HG02763 (cell line): ENCODE measurements around the gene PPP6R1.
"Not testable (repeated sequence)": the region's sequence is repeated elsewhere in the genome, so short reads cannot be mapped to it uniquely, and the experiment has no call there.

Experiments
- ATAC-seq: cut with Tn5 transposase; IDR thresholded peaks from one replicate; pipeline ENCODE4 v1.9.1; 2021; ENCODE audit warnings: mild to moderate bottlenecking, moderate library complexity; ENCODE audit not compliant: unreplicated experiment

The PPP6R1 gene

DNA sequence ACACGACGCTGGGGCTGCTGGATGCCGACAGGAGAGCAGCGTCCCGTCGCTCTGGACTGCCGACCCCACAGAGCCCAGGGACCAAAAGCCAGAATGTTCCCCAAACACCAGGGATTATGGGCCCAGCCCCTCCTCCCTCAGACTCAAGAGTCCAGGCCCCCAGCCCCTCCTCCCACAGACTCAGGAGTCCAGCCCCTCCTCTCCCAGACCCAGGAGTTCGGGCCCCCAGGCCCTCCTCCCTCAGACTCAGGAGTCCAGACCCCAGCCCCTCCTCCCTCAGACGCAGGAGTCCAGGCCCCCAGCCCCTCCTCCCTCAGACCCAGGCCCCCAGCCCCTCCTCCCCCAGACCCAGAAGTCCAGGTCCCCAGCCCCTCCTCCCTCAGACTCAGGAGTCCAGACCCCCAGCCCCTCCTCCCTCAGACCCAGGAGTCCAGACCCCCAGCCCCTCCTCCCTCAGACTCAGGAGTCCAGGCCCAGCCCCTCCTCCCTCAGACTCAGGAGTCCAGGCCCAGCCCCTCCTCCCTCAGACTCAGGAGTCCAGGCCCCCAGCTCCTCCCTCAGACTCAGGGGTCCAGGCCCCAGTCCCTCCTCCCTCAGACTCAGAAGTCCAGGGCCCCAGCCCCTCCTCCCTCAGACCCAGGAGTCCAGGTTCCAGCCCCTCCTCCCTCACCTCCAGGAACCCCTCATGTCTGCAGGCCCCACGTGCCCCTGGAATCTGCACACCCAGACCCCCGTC, 34.0 kb downstream of the PPP6R1 start:
- not testable (repeated sequence) for ATAC-seq

DNA sequence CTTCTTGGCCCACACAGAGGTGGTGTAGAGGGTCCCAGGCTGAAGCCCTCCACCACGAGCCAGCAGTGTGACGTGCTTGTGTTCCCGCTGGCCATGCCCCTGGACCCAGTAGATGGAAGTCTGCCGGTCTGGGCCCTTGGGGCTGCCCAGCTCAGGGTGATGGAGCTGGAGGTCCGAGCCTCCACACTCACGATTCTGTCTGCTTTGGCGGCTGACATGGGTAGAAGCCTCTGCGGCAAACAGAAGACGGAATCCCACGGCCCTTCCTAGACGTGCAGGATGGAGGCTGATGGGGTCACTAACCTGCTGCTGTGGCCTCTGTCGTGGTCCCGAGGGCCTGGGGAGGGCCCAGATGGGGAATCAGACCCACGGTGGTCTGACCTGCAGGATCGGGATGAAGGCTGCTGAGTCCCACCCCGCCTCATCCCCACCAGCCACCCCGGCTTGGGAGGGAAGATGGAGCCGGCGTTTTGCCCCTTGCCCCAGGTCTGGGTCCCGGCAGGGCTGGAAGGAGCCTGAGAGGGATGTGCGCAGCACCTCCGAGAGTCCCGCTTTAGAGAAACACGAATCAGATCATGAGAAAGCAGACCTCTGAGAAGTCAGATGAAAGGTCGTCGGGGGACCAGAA, 34.7 kb downstream of the PPP6R1 start:
- no peak for ATAC-seq

DNA sequence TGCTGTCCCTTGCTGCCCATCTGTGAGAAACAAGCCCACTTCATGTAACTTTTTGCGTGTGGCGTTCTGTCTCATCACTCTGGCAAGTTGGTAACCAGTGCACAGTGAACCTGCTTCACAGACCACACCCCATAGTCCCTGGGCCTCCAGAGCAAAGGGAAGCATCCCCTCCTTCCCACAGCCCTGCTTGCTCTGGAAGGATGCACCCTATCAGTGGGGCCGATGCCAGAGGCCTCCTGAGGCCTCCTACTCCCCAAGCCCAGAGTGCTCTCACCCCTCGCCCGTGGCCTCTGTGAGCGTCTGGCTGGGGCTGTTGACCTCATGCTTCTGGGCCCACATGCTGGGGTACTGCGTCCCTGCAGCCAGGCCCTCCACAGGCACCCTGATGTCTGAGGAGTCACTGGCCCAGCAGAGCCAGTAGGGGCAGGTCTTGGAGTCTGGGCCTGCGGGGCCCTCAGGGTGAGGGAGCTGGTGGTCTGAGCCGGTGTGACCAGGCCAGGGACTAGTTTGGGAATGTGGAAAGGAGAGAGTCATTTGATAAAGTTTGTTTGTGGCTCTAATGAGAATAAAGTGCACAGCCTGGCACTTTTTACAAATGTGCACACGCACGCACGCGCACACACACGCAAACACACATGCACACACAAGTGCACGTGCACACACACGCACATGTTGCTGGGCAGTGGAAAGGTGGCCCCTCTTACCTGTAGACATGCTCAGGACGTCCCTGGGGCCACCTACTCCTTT, 35.4 kb downstream of the PPP6R1 start:
- ATAC-seq: no peak

DNA sequence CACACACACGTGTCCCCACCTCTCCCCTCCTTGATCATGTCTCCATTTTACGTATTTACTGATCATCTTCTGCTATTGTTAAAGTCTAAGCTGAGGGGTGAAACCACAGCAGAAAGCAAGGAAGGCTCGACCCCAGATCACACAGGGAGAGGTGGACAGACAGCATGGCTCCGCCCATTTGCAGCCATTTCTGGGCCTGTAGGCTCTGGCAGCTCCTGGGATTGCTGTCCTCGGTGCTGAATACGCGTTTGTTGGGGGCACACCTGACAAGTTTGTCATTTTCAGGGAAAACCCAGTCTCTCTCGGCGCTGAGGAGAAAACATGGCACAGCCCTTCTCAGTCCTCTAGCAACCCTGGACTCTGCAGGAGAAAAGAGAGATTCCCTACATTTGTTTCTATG, 38.3 kb downstream of the PPP6R1 start:
- no peak for ATAC-seq

DNA sequence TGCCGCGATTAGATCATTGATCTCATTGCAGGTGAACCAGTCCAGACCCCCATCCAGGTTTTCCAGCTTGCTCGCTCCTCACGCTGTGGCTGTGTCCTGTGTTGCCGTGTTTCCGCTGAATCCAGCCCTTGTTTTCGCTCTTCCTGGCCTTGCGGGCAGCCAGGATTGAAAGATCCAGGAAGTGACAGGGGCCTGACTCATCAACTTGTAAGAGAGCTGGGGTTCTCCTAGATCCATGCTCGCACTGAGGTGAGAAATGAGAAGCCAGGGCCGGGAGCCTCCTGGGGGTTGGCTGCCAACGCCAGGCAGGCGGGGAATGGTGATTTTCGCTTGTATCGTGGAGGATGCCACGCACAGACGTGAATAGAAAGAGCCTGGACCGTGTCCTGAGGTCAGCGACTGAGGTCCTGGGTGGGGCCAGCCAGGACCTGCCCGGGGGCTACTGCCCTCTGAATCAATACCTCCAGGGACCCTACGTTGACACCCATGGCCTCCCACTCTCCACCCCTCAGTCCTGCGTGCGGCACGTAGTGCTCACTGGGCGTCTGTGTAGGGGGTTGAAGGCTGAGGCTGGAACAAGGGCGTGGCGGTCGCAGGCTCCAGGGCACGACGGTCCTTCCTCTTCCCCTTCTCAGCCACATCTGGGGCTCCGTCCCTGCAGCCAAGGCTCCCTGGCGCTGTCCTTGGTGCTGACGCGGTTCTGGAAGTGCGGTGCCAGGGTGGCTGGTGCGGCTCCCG, 42.2 kb downstream of the PPP6R1 start:
- no peak for ATAC-seq

DNA sequence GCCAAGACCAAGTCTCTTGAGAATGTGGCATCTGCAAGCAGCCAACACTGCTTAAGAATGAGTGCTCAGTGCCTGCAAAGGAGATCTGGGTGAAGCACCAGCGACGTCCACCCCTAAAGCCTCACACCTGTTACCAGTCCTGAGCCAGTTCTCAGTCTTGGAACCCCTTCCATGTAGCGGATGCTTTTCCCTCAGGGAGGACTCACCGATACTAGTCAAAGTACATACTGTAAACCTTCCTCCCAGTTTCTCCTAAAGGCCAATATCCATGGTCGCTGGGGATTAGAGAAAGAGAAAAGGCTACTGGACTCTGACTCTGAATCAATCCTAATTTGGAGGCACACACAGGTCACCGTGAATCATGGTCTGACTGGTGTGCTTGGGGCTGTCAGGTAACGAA, 45.3 kb downstream of the PPP6R1 start:
- ATAC-seq: no peak

DNA sequence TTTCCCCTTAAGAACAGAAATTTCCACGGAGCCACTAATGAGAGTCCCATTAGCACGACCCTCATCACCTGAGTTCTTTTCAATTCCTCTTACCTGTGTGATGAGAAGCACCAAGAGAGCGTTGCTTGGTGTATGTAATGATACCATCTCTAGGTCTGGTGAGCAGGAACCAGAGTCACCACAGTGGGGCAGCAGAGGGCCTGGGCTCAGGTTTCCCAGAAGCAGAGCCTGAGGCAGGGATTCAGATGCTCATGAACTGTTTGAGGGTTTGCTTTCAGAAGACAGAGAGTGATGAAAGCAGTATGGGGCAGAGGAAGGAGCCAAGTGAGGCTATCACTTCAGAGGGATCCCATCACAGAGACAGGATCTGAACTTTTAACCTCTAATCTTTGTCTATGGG, 46.4 kb downstream of the PPP6R1 start:
- ATAC-seq: no peak

DNA sequence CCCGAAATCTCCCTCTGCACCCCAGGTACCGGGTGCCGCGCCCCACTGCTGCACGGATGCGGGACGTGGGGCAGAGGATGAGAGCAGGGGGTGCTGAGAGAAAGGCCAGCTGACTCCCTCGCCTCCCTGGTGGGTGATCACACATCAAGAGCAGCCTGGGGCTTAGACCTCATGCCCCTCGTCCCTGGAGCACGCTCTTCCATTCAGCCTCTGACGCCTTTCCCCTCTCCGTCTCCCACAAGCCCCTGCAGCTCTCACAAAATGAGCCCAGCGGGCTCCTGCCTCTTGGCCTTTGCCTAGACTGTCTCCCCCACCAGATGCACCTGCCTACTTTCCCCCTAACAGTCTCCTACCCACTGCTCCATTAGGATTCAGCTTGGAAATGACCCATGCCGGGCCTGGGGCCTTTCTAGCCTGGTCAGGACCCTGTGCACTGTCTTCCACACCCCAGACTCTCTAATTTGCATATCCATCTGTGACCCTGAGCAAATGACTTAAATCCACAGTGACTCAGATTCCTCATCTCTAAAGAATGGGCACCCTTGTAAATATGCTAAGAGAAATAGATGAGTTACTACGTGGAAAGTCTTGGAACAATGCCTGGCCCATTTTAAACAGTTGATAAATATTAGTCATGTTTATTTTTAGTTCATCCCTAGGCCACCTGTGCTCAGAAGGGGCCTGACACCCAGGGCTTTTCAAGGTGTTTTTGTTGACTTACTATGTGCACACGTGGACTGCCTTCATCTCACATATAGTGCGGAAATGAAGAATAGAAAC, 48.9 kb downstream of the PPP6R1 start:
- no peak for ATAC-seq

DNA sequence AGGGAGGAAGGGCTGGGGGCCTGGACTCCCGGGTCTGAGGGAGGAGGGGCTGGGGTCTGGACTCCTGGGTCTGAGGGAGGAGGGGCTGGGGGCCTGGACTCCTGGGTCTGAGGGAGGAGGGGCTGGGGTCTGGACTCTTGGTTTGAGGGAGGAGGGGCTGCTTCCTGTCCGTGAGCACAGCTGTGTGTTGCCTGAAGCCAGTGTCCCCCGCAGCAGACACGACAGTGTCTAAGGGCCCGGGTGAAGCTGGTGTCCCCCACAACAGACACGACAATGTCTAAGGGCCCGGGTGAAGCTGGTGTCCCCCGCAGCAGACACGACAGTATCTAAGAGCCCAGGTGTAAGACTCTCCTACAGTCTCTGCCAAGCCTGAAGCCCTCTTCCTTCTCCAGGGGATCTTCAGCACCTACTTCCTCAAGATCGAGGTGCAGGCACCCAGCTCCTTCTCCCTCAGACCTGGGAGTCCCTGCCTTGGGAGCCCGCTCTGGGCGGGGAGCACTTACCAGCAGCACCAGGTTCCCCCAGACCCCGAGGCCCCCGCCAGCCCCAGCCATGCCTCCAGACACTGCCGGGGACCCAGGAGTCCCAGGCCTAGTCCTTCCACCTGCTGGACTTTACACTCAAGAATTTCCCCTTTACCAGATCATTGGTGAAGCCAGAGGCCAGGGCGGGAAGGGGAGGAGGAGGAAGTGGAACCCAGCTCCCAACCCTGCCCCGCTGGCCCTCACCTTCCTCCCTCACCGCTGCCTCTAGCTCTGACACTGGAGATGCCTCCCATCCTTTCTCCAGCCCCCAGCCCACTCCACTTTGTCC, 49.7 kb downstream of the PPP6R1 start, which contains the start of gene PTPRH:
Gene PTPRH (minus strand): TSS at position 622 of the 813 bp plus-strand sequence. CDS start 68 bp downstream, at position 554.
- no peak for ATAC-seq

DNA sequence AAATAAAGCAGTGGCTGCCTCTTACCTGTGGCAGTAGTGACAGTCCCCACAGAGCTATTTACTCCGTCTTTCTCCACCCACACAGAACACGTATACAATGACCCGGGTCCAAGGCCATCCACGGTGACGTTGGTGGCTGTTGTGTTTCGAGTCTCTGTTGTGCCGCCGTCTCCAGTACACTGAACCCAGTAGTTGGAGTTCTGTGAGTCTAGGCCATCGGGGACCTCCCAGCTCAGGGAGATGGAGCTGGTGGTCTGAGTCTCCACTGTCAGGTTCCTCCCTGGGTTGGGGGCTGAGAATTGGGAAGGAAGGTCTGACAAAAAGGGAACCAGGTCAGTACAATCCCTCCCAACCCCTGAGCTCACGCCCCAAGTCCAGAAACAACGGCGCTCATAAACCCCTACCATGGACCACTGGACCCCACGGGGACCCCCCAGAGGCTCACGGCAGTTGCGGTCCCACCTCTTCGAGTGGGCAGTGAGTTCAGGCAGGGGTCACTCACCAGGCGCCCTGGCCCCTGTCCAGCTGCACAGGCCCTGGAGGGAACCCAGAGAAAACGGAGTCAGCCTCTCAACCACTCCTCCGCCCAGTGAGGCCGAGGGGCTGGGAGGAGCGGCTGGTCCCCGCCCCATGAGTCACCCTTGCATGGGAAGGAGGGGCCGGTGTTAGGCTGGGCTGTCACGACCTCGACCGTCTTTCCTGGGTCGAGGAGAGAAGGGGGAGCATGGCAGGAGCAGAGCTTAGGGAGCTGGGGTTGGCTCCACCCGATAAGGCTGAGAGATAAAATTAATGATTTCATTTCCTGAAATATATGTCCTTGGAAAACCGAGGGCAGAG, 51.9 kb downstream of the PPP6R1 start:
- no peak for ATAC-seq

DNA sequence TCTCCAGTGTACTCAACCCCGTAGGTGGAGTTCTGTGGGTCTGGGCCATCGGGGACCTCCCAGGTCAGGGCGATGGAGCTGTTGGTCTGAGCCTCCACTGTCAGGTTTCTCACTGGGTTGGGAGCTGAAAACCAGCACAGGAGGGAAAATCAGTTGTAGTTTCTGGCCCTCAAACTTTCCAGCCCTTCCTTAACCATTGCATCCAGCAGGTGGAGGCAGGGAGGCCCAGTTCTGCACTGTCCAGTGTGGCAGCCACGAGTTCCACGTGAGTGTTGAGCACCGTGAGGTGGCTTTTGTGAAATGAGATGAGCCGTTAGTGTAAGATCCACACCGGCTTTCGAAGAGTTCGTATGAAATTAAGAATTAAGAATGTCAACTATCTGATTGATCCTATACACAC, 56.6 kb downstream of the PPP6R1 start:
- ATAC-seq: not testable (repeated sequence)

DNA sequence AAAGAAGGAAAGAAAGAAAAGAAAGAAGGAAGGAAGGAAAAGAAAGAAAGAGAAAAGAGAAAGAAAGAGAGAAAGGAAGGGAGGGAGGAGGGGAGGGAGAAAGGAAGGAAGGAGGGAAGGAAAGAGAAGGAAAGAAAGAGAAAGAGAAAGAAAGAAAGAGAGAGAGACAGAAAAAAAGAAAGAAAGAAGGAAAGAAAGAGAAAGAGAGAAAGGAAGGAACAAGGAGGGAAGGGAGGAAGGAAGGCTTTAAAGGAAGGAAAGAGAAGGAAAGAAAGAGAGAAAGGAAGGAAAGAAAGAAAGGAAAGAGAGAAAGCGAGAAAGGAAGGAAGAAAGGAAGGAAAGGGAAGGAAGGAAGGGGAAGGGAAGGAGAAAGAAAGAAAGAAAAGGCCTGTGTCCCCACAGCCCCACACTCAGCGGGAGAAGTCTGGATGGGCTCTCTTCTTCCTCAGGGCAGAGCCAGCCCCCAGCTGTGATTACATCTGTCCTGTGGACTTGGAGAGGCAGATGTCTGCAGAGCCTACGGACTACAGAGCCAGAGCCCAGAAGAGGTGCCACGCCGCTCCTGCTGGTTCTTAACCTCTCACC, 59.1 kb downstream of the PPP6R1 start:
- ATAC-seq: no peak

DNA sequence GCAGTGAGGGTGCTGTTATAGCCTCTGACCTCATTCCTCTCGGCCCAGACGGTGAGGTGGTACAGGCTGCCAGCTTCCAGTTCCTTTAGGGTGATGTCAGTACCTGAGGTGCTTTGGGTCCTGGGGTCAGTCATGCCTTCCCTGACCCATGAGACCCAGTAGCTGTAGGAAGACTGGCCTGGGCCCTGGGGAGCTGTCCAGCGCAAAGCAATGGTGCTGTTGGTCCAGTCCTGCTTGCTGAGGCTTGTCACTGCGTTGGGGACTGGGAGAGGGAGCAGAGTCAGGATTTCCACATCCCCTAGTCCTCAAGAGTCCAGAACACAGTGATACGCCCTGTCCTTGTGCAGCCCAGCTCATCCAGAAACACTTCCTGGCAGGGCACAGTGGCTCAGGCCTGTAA, 60.2 kb downstream of the PPP6R1 start:
- no peak for ATAC-seq

DNA sequence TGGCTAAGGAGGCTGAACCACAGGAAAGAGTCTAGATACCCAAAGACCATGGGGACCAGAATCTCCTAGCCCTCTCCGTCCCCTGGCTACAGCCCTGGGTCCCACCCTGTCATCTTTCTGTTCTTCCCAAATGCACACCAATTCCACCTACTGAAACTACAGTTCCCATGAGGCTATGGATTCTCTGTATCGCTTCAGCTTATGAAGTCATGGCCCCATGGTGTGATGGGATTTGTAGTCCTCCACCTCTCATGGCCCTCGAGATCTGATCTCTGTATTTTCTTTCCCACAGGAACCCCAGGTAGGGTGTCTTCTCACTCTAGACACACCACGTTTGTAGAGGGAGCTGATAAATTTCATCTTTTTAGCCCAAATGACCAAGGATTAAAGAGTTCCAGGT, 61.3 kb downstream of the PPP6R1 start:
- no peak for ATAC-seq

DNA sequence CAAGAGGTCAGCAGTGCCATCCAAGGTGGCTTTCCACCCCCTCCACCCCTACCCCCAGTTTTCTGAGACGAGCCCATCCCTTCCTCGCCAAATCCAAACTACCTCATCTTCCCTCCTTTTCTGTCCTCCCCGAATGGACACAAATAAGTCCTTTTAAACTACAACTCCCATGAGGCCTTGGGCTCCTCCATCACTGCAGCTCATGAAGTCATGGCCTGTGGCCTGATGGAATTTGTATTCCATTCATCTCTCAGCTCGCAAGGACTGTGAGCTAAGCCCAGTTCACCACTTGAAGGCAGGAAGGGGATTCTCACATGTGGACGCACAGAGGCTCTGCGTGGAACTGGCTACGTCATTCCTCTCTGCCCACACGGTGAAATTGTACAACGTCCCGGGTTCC, 62.0 kb downstream of the PPP6R1 start:
- ATAC-seq: no peak

DNA sequence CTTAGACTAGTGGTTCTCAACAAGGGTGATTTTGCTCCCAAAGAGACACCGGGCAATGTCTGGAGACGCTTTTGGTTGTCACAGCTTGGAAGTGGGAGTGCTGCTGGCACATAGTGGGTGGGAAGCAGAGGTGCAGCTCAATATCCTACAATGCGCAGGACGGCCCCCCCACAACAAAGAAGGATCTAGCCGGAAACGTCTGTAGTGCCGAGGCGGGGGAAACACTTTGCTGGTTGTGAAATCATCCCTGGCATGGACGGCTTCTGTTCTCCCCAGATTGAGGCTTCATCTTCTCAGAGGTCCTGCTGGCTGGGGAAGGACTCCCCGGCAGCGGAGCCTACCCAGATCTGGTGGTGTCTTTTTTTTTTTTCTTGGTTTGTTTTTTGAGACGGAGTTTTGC, 65.3 kb downstream of the PPP6R1 start:
- no peak for ATAC-seq

DNA sequence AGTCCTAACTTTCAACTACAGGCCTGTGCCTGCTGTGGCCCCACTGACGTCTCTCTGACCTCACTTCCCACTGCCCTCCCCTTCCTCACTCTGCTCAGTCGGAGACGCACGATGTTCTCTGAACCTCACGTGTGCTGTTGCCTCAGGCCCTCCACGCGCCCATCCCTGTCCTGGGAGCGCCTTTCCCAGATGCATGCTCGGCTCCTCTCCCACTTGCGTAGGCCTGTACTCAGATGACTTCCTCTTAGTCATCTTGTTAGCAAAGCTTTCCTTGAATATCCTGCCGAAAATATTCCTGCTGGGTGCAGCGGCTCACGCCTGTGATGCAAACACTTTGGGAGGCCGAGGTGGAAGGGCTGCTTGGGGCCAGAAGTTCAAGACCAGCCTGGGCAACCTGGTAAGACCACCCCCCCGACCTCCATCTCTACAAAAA, 69.4 kb downstream of the PPP6R1 start:
- no peak for ATAC-seq

DNA sequence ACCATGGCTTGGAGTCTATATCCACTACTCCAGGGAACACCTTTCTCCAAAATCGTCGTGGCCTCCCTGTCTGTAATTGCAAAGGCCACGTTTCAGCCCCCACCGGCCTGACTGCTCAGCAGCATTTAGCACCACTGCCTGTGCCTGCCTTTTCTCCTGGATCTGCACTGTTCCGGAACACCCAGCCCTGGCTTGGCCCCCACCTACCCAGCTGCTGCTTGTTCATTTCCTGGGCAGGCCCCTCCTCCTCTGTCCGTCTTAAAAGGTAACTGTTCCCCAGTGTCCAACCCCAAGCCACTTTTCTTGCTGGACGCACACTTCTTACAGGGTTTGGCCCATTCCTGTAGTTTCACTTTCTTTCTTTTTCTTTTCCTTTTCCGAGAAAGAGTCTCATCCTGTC, 70.2 kb downstream of the PPP6R1 start:
- ATAC-seq: no peak
